ENCODE data around the gene POLR2L. TPM values are rescaled to one million over a fixed set of nuclear protein-coding genes. Genes with fewer than 3 reads are reported as not detected.

The POLR2L gene
- total and polyA plus RNA-seq, 2 donors: 92.1 to 92.3 TPM

GRCh38 chr11:837990-838307 is 4.4 kb downstream of the POLR2L start:
- peaks cover 12 to 21% of the 10 kb centered on the region in 2 donors for H3K4me1 ChIP-seq (ENCODE audit: control insufficient read depth in 2 of 2, insufficient read depth in 2 of 2, low read length in 2 of 2)
- DNase-seq (ENCODE audit: low read depth in 6 of 9, low spot score in 9 of 9): no peak
- H3K27ac ChIP-seq (ENCODE audit: low read depth in 1 of 2, low read length in 1 of 2): no peak overlapping the region
- WGBS: 86% methylated on average over 8 of the region's 8 CpGs
- H3K27me3 ChIP-seq (ENCODE audit: control insufficient read depth in 2 of 2, insufficient read depth in 1 of 2, low read length in 1 of 2): peaks cover 17 to 34% of the 10 kb centered on the region in 2 donors
- H3K4me3 ChIP-seq (ENCODE audit: low read length in 2 of 2): no peak overlapping the region
- peaks cover 21 to 31% of the 10 kb centered on the region in 2 donors for H3K36me3 ChIP-seq (ENCODE audit: control insufficient read depth in 2 of 2, insufficient read depth in 2 of 2, low read length in 1 of 2)
- H3K9me3 ChIP-seq (ENCODE audit: control insufficient read depth in 2 of 2, insufficient read depth in 1 of 2, low read length in 1 of 2): no peaks in the 10 kb centered on the region

- Histone ChIP-seq H3K9me3 (ENCODE audit: control insufficient read depth in 2 of 2, insufficient read depth in 1 of 2, low read length in 1 of 2) (peaks cover 0 to under 1% of the 10 kb centered on the region in 2 donors), H3K36me3 (ENCODE audit: control insufficient read depth in 2 of 2, insufficient read depth in 2 of 2, low read length in 1 of 2) (peaks cover 21 to 31% of the 10 kb centered on the region in 2 donors), H3K4me1 (ENCODE audit: control insufficient read depth in 2 of 2, insufficient read depth in 2 of 2, low read length in 2 of 2) (peaks cover 13 to 23% of the 10 kb centered on the region in 2 donors), H3K4me3 (ENCODE audit: low read length in 2 of 2) (no peak overlapping the region), H3K27me3 (ENCODE audit: control insufficient read depth in 2 of 2, insufficient read depth in 1 of 2, low read length in 1 of 2) (peaks cover 22 to 35% of the 10 kb centered on the region in 2 donors), H3K27ac (ENCODE audit: low read depth in 1 of 2, low read length in 1 of 2) (no peak overlapping the region)
- no peak for DNase-seq (ENCODE audit: low read depth in 6 of 9, low spot score in 9 of 9)
- 98% methylated on average over 22 of the region's 22 CpGs for WGBS
Observed at GRCh38 chr11:837189-837989, 4.9 kb downstream of the POLR2L start.

GRCh38 chr11:836700-837099 is 5.6 kb downstream of the POLR2L start:
- Histone ChIP-seq H3K9me3 (ENCODE audit: control insufficient read depth in 2 of 2, insufficient read depth in 1 of 2, low read length in 1 of 2) (peaks cover 0 to 7% of the 10 kb centered on the region in 2 donors), H3K4me3 (ENCODE audit: low read length in 2 of 2) (no peak overlapping the region), H3K36me3 (ENCODE audit: control insufficient read depth in 2 of 2, insufficient read depth in 2 of 2, low read length in 1 of 2) (peaks cover 21 to 31% of the 10 kb centered on the region in 2 donors), H3K27me3 (ENCODE audit: control insufficient read depth in 2 of 2, insufficient read depth in 1 of 2, low read length in 1 of 2) (peaks cover 29 to 42% of the 10 kb centered on the region in 2 donors), H3K27ac (ENCODE audit: low read depth in 1 of 2, low read length in 1 of 2) (no peak overlapping the region), H3K4me1 (ENCODE audit: control insufficient read depth in 2 of 2, insufficient read depth in 2 of 2, low read length in 2 of 2) (peaks cover 13 to 28% of the 10 kb centered on the region in 2 donors)
- DNase-seq (ENCODE audit: low read depth in 6 of 9, low spot score in 9 of 9): no peak
- 97% methylated on average over 9 of the region's 9 CpGs for WGBS

- DNase-seq (ENCODE audit: low read depth in 6 of 9, low spot score in 9 of 9): no peak
- Histone ChIP-seq H3K4me1 (ENCODE audit: control insufficient read depth in 2 of 2, insufficient read depth in 2 of 2, low read length in 2 of 2) (peaks cover 12 to 28% of the 10 kb centered on the region in 2 donors), H3K4me3 (ENCODE audit: low read length in 2 of 2) (no peak overlapping the region), H3K36me3 (ENCODE audit: control insufficient read depth in 2 of 2, insufficient read depth in 2 of 2, low read length in 1 of 2) (peaks cover 21 to 31% of the 10 kb centered on the region in 2 donors), H3K27ac (ENCODE audit: low read depth in 1 of 2, low read length in 1 of 2) (no peak overlapping the region), H3K9me3 (ENCODE audit: control insufficient read depth in 2 of 2, insufficient read depth in 1 of 2, low read length in 1 of 2) (peaks cover 1 to 11% of the 10 kb centered on the region in 2 donors), H3K27me3 (ENCODE audit: control insufficient read depth in 2 of 2, insufficient read depth in 1 of 2, low read length in 1 of 2) (peaks cover 33 to 46% of the 10 kb centered on the region in 2 donors)
- WGBS: 97% methylated on average over 14 of the region's 14 CpGs
Observed at GRCh38 chr11:836274-836673, 6.1 kb downstream of the POLR2L start.

- DNase-seq (ENCODE audit: low read depth in 6 of 9, low spot score in 9 of 9): no peak
Observed at GRCh38 chr11:834371-835316, 7.7 kb downstream of the POLR2L start.

GRCh38 chr11:833849-834311 is 8.4 kb downstream of the POLR2L start:
- H3K4me1 ChIP-seq (ENCODE audit: control insufficient read depth in 2 of 2, insufficient read depth in 2 of 2, low read length in 2 of 2): peaks cover 12 to 44% of the 10 kb centered on the region in 2 donors
- peaks cover 6 to 33% of the 10 kb centered on the region in 2 donors for H3K9me3 ChIP-seq (ENCODE audit: control insufficient read depth in 2 of 2, insufficient read depth in 1 of 2, low read length in 1 of 2)
- WGBS: 83% methylated on average over 9 of the region's 9 CpGs

More at GRCh38 chr11:834371-835316, 7.7 kb downstream of the POLR2L start:
- Histone ChIP-seq H3K27ac (ENCODE audit: low read depth in 1 of 2, low read length in 1 of 2) (no peak overlapping the region), H3K4me1 (ENCODE audit: control insufficient read depth in 2 of 2, insufficient read depth in 2 of 2, low read length in 2 of 2) (peaks cover 12 to 36% of the 10 kb centered on the region in 2 donors), H3K27me3 (ENCODE audit: control insufficient read depth in 2 of 2, insufficient read depth in 1 of 2, low read length in 1 of 2) (peaks cover 50 to 62% of the 10 kb centered on the region in 2 donors), H3K36me3 (ENCODE audit: control insufficient read depth in 2 of 2, insufficient read depth in 2 of 2, low read length in 1 of 2) (peaks cover 15 to 24% of the 10 kb centered on the region in 2 donors), H3K4me3 (ENCODE audit: low read length in 2 of 2) (no peak overlapping the region), H3K9me3 (ENCODE audit: control insufficient read depth in 2 of 2, insufficient read depth in 1 of 2, low read length in 1 of 2) (peaks cover 6 to 25% of the 10 kb centered on the region in 2 donors)
- 45% methylated on average over 31 of the region's 31 CpGs for WGBS

GRCh38 chr11:833114-833791 is 9.1 kb downstream of the POLR2L start:
- H3K27me3 ChIP-seq (ENCODE audit: control insufficient read depth in 2 of 2, insufficient read depth in 1 of 2, low read length in 1 of 2): peaks cover 63 to 76% of the 10 kb centered on the region in 2 donors

More at GRCh38 chr11:833849-834311, 8.4 kb downstream of the POLR2L start:
- Histone ChIP-seq H3K27ac (ENCODE audit: low read depth in 1 of 2, low read length in 1 of 2) (no peak overlapping the region), H3K27me3 (ENCODE audit: control insufficient read depth in 2 of 2, insufficient read depth in 1 of 2, low read length in 1 of 2) (peaks cover 57 to 70% of the 10 kb centered on the region in 2 donors), H3K4me3 (ENCODE audit: low read length in 2 of 2) (peak overlapping the region in 1 of 2 donors; percentile 52), H3K36me3 (ENCODE audit: control insufficient read depth in 2 of 2, insufficient read depth in 2 of 2, low read length in 1 of 2) (peaks cover 7 to 16% of the 10 kb centered on the region in 2 donors)
- no peak for DNase-seq (ENCODE audit: low read depth in 6 of 9, low spot score in 9 of 9)

GRCh38 chr11:832529-833113 is 9.7 kb downstream of the POLR2L start, which contains the start of gene CD151:
Gene CD151 (plus strand): TSS chr11:832952. CDS start chr11:836070, 3,118 bp downstream.
- H3K27ac ChIP-seq (ENCODE audit: low read depth in 1 of 2, low read length in 1 of 2): no peak within 1 kb of the TSS
- H3K36me3 ChIP-seq (ENCODE audit: control insufficient read depth in 2 of 2, insufficient read depth in 2 of 2, low read length in 1 of 2): peaks cover 0 to 5% of the 10 kb centered on the region in 2 donors
- H3K27me3 ChIP-seq (ENCODE audit: control insufficient read depth in 2 of 2, insufficient read depth in 1 of 2, low read length in 1 of 2): peaks cover 69 to 83% of the 10 kb centered on the region in 2 donors
- H3K9me3 ChIP-seq (ENCODE audit: control insufficient read depth in 2 of 2, insufficient read depth in 1 of 2, low read length in 1 of 2): peaks cover 6 to 35% of the 10 kb centered on the region in 2 donors
- H3K4me1 ChIP-seq (ENCODE audit: control insufficient read depth in 2 of 2, insufficient read depth in 2 of 2, low read length in 2 of 2): peaks cover 12 to 56% of the 10 kb centered on the region in 2 donors
- 5% methylated on average over 62 of the region's 67 CpGs for WGBS
- peak within 1 kb of the TSS; percentile 16 to 52 for H3K4me3 ChIP-seq (ENCODE audit: low read length in 2 of 2)
- no peak for DNase-seq (ENCODE audit: low read depth in 6 of 9, low spot score in 9 of 9)

More at GRCh38 chr11:833114-833791, 9.1 kb downstream of the POLR2L start:
- peak overlapping the region; percentile 16 to 52 for H3K4me3 ChIP-seq (ENCODE audit: low read length in 2 of 2)
- peaks cover 6 to 35% of the 10 kb centered on the region in 2 donors for H3K9me3 ChIP-seq (ENCODE audit: control insufficient read depth in 2 of 2, insufficient read depth in 1 of 2, low read length in 1 of 2)
- WGBS: 4% methylated on average over 52 of the region's 55 CpGs
- peaks cover 2 to 10% of the 10 kb centered on the region in 2 donors for H3K36me3 ChIP-seq (ENCODE audit: control insufficient read depth in 2 of 2, insufficient read depth in 2 of 2, low read length in 1 of 2)
- H3K27ac ChIP-seq (ENCODE audit: low read depth in 1 of 2, low read length in 1 of 2): no peak overlapping the region
- peaks cover 12 to 50% of the 10 kb centered on the region in 2 donors for H3K4me1 ChIP-seq (ENCODE audit: control insufficient read depth in 2 of 2, insufficient read depth in 2 of 2, low read length in 2 of 2)
- no peak for DNase-seq (ENCODE audit: low read depth in 6 of 9, low spot score in 9 of 9)

Measured in thymus (tissue), 11 donors.